ENCODE measurements around the gene PIK3CB. TPM values are rescaled to one million over a fixed set of nuclear protein-coding genes. Genes with fewer than 3 reads are reported as not detected.

Gene PIK3CB
- total RNA-seq, 1 experiment from 2014 or later, result 35.6 TPM

DNA sequence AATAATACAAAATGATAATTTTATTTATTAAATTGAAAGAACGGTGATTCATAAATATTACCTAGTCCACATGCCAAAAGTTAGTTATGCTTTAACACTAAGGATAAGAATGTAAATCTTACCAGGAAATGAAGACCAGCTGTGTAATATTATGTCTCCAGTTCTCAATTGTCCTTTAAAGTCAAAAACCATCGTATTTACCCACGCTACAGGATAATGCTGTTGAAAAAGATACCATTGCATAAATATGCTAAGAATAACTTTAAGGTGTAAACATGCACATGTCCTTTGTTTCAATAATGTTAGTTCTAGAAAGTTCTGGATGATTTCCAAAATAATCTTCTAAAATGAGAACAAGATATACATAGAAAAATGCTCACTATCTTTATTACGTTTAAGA lies 122.6 kb downstream of the PIK3CB start:
- H3K23me2 ChIP-seq (ENCODE audit: insufficient read length, low read depth, low read length, poor library complexity, severe bottlenecking), result no peaks in the 10 kb centered on the region
- Mint-ChIP-seq H3K27ac (no peak overlapping the region), H3K36me3 (ENCODE audit: insufficient read depth in 1 of 3, low read depth in 3 of 3) (peaks cover 3 to 35% (median 26%) of the 10 kb centered on the region in 3 experiments), H3K4me3 (no peak overlapping the region), H3K4me1 (no peaks in the 10 kb centered on the region), H3K9me3 (no peaks in the 10 kb centered on the region), H3K27me3 (ENCODE audit: low read depth) (no peaks in the 10 kb centered on the region)
- H2AFZ ChIP-seq (ENCODE audit: low read length), result no peak overlapping the region
- H3K9ac ChIP-seq (ENCODE audit: extremely low read depth, insufficient read length, low read length), result no peak overlapping the region
- H3K27ac ChIP-seq (ENCODE audit: insufficient read length, low read depth, low read length), result no peak overlapping the region
- no peak overlapping the region for H4K91ac ChIP-seq (ENCODE audit: insufficient read length, low read depth, low read length)
- H4K5ac ChIP-seq (ENCODE audit: insufficient read length, low read depth, low read length), result no peak overlapping the region
- no peak overlapping the region for H2BK15ac ChIP-seq (ENCODE audit: low read depth, low read length)
- no peak overlapping the region for H2BK120ac ChIP-seq (ENCODE audit: low read depth, low read length, poor library complexity, severe bottlenecking)
- H3K4me1 ChIP-seq (ENCODE audit: insufficient read depth, low read length), result no peaks in the 10 kb centered on the region
- H3K4me2 ChIP-seq (ENCODE audit: insufficient read depth, insufficient read length, low read length), result no peak overlapping the region
- H3T11ph ChIP-seq (ENCODE audit: low read length), result no peak overlapping the region
- H2BK5ac ChIP-seq (ENCODE audit: insufficient read length, low read length), result no peak overlapping the region
- H4K20me1 ChIP-seq (ENCODE audit: control insufficient read depth, insufficient read depth, insufficient read length), result no peaks in the 10 kb centered on the region
- no peak overlapping the region for H3K18ac ChIP-seq (ENCODE audit: insufficient read length, low read depth, low read length)
- WGBS (ENCODE audit: extremely low coverage, insufficient read length, low lambda C conversion rate), result no CpG with 5 or more reads among the region's 4 CpGs
- H3K4ac ChIP-seq (ENCODE audit: low read depth, low read length), result no peak overlapping the region
- no peaks in the 10 kb centered on the region for H3K9me3 ChIP-seq (ENCODE audit: control insufficient read depth, low read depth, low read length)
- H4K8ac ChIP-seq (replicated peaks; ENCODE audit: insufficient read length, low read depth, low read length), result no peak overlapping the region
- no peak overlapping the region for H3K23ac ChIP-seq (ENCODE audit: insufficient read length, low read depth, low read length)
- H3K27me3 ChIP-seq (ENCODE audit: insufficient read depth, low read length), result no peaks in the 10 kb centered on the region
- H3K79me2 ChIP-seq (ENCODE audit: insufficient read depth, low read length), result no peaks in the 10 kb centered on the region
- DNase-seq, result no peak
- H2BK12ac ChIP-seq (ENCODE audit: insufficient read length, low read depth, low read length), result no peak overlapping the region
- no peak overlapping the region for H3K14ac ChIP-seq (ENCODE audit: insufficient read depth, low read length)
- no peaks in the 10 kb centered on the region for H3K79me1 ChIP-seq (ENCODE audit: insufficient read depth, low read depth, low read length, poor library complexity, severe bottlenecking)
- no peak overlapping the region for H2AK5ac ChIP-seq (ENCODE audit: insufficient read length, low read length)
- TF ChIP-seq, protein P1, sequence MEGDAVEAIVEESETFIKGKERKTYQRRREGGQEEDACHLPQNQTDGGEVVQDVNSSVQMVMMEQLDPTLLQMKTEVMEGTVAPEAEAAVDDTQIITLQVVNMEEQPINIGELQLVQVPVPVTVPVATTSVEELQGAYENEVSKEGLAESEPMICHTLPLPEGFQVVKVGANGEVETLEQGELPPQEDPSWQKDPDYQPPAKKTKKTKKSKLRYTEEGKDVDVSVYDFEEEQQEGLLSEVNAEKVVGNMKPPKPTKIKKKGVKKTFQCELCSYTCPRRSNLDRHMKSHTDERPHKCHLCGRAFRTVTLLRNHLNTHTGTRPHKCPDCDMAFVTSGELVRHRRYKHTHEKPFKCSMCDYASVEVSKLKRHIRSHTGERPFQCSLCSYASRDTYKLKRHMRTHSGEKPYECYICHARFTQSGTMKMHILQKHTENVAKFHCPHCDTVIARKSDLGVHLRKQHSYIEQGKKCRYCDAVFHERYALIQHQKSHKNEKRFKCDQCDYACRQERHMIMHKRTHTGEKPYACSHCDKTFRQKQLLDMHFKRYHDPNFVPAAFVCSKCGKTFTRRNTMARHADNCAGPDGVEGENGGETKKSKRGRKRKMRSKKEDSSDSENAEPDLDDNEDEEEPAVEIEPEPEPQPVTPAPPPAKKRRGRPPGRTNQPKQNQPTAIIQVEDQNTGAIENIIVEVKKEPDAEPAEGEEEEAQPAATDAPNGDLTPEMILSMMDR (conservative IDR thresholded peaks at IDR 0.05), result no peak
- no peak overlapping the region for H3K56ac ChIP-seq (ENCODE audit: insufficient read length, low read depth, low read length)
- no peak overlapping the region for H2BK20ac ChIP-seq (ENCODE audit: low read depth, low read length, poor library complexity, severe bottlenecking)
